ENCODE measurements around the gene ILDR2. TPM values are rescaled to one million over a fixed set of nuclear protein-coding genes. Genes with fewer than 3 reads are reported as not detected.

The ILDR2 gene
- total RNA-seq, 1 donor from 2014 or later, result 3.6 TPM

- intact Hi-C loops (cut with micrococcal nuclease), result no loop called here
- Histone ChIP-seq H3K27me3 (ENCODE audit: low read depth) (peaks cover 68% of the 10 kb centered on the region), H3K9me3 (replicated peaks) (no peaks in the 10 kb centered on the region), H3K4me1 (peaks cover 23% of the 10 kb centered on the region), H3K36me3 (no peaks in the 10 kb centered on the region), H3K27ac (replicated peaks) (no peak overlapping the region), H3K4me3 (no peak overlapping the region)
- DNase-seq, result no peak
- TF ChIP-seq CTCF (IDR thresholded peaks at IDR 0.05; ENCODE audit: borderline replicate concordance), result no peak
Observed at GRCh38 chr1:166918088-166918955, 57.0 kb downstream of the ILDR2 start.

- intact Hi-C loops (cut with micrococcal nuclease), result no loop called here
- Histone ChIP-seq H3K27me3 (ENCODE audit: low read depth) (peaks cover 45% of the 10 kb centered on the region), H3K4me3 (no peak overlapping the region), H3K27ac (replicated peaks) (no peak overlapping the region), H3K9me3 (replicated peaks) (peaks cover 11% of the 10 kb centered on the region), H3K4me1 (peaks cover 20% of the 10 kb centered on the region), H3K36me3 (no peaks in the 10 kb centered on the region)
- TF ChIP-seq CTCF (IDR thresholded peaks at IDR 0.05; ENCODE audit: borderline replicate concordance), result no peak
- no peak for DNase-seq
Observed at GRCh38 chr1:166915941-166916340, 59.4 kb downstream of the ILDR2 start.

- no peaks in the 10 kb centered on the region for H3K36me3 ChIP-seq
- DNase-seq, result no peak
- no peak overlapping the region for H3K4me3 ChIP-seq
- peaks cover 36% of the 10 kb centered on the region for H3K27me3 ChIP-seq (ENCODE audit: low read depth)
- peaks cover 11% of the 10 kb centered on the region for H3K9me3 ChIP-seq (replicated peaks)
- intact Hi-C loops (cut with micrococcal nuclease), result no loop called here
- peaks cover 11% of the 10 kb centered on the region for H3K4me1 ChIP-seq
- no peak for TF ChIP-seq CTCF (IDR thresholded peaks at IDR 0.05; ENCODE audit: borderline replicate concordance)
- no peak overlapping the region for H3K27ac ChIP-seq (replicated peaks)
Observed at GRCh38 chr1:166915042-166915441, 60.3 kb downstream of the ILDR2 start.

DNA sequence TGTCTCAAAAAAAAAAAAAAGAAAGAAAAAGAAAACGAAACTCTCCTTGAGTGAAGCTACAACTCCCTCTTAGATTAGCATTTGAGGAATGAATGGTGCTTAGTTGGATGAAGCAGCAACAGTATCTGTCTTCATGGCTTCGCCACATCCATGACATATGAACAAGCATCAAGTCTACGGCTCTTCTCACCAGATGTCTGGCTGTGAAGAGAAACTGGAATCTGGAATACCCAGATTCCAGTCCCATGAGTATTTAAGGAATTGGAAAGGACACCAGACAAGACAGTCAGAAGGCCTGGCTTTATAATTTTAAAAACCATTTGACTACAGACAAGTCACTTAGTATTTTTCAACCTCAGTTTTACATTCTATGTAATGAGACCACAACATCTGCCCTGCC is 61.2 kb downstream of the ILDR2 start:
- H3K4me1 ChIP-seq, result peaks cover 10% of the 10 kb centered on the region
- no peak overlapping the region for H3K27ac ChIP-seq (replicated peaks)
- intact Hi-C loops (cut with micrococcal nuclease), result loop anchor here (5.0 kb wide), 1 partner anchor 143 kb away; no protein-coding TSS in a partner anchor
- no peak overlapping the region for H3K4me3 ChIP-seq
- peaks cover 11% of the 10 kb centered on the region for H3K9me3 ChIP-seq (replicated peaks)
- no peak for TF ChIP-seq CTCF (IDR thresholded peaks at IDR 0.05; ENCODE audit: borderline replicate concordance)
- DNase-seq, result no peak
- no peaks in the 10 kb centered on the region for H3K36me3 ChIP-seq
- H3K27me3 ChIP-seq (ENCODE audit: low read depth), result peaks cover 29% of the 10 kb centered on the region

DNA sequence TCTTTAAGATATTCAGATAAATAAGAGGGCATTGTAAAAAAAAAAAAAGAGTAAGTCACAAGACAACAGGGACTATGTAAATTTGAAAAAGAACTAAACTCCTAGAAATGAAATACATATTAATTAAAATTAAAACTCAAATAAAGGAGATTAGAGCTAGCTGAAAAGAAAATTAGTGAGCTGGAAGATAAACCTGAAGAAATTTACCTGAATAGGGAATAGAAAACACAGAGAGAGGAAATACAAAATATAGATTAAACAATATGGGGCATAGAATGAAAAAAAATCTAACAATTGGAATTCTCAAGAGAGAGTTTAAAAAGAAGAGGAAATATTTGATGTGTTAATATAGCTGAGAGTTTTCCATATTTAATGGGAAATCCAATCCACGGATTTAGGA is 63.7 kb downstream of the ILDR2 start:
- no peak overlapping the region for H3K4me3 ChIP-seq
- H3K27ac ChIP-seq (replicated peaks), result no peak overlapping the region
- peaks cover 11% of the 10 kb centered on the region for H3K9me3 ChIP-seq (replicated peaks)
- no peaks in the 10 kb centered on the region for H3K36me3 ChIP-seq
- no peak for TF ChIP-seq CTCF (IDR thresholded peaks at IDR 0.05; ENCODE audit: borderline replicate concordance)
- H3K4me1 ChIP-seq, result no peaks in the 10 kb centered on the region
- H3K27me3 ChIP-seq (ENCODE audit: low read depth), result peaks cover 12% of the 10 kb centered on the region
- intact Hi-C loops (cut with micrococcal nuclease), result loop anchor here (5.0 kb wide), 1 partner anchor 146 kb away; no protein-coding TSS in a partner anchor
- no peak for DNase-seq
